GM12878 (cell line): ENCODE measurements around the gene DESI1. TPM values are rescaled to one million over a fixed set of nuclear protein-coding genes. Genes with fewer than 3 reads are reported as not detected.

Experiments
- ASH2L ChIP-seq: fragments of 300-600, 200-600 bp; sonication (generic); IDR thresholded peaks from 2 replicates; pipeline ENCODE4 v1.6.1; 2017; ENCODE audit warnings: low read depth, mild to moderate bottlenecking, borderline replicate concordance
- BCL3 ChIP-seq: IDR thresholded peaks from 2 replicates; pipeline ENCODE4 v1.6.1; 2011; ENCODE audit warnings: borderline replicate concordance, low read depth, mild to moderate bottlenecking, moderate library complexity, low read length; ENCODE audit not compliant: insufficient read depth, poor library complexity, severe bottlenecking
- CBFB ChIP-seq: IDR thresholded peaks from 2 replicates; pipeline ENCODE4 v1.6.1; 2016; ENCODE audit warnings: antibody characterized with exemption, low read depth
- DPF2 ChIP-seq: fragments of 450-650 bp; IDR thresholded peaks from 2 replicates; pipeline ENCODE4 v1.6.1; 2017; ENCODE audit warnings: mild to moderate bottlenecking
- EED ChIP-seq: sonication (generic); IDR thresholded peaks from 2 replicates; pipeline ENCODE4 v1.6.1; 2016; ENCODE audit warnings: antibody characterized with exemption, low read depth
- EGR1 ChIP-seq, 2 experiments: IDR thresholded peaks; 1 replicate in 1 of 2; 2 replicates in 1 of 2; pipeline ENCODE4 v1.6.1; 2011 to 2012; ENCODE audit warnings: low read depth in 2 of 2, low read length in 2 of 2, borderline replicate concordance in 1 of 2, mild to moderate bottlenecking in 1 of 2, moderate library complexity in 1 of 2
- MTA2 ChIP-seq: fragments of 450-650 bp; IDR thresholded peaks from 2 replicates; pipeline ENCODE4 v1.6.1; 2016; ENCODE audit warnings: low read depth, mild to moderate bottlenecking, moderate library complexity
- MTA3 ChIP-seq: IDR thresholded peaks from 2 replicates; pipeline ENCODE4 v1.6.1; 2012; ENCODE audit warnings: low read length, inconsistent platforms, borderline replicate concordance
- NRF1 ChIP-seq: conservative IDR thresholded peaks from 2 replicates; pipeline ENCODE4 v1.6.1; 2011; ENCODE audit warnings: mild to moderate bottlenecking, low read depth, low read length, improper control_type of control experiment
- POLR2AphosphoS2 ChIP-seq: IDR thresholded peaks from 2 replicates; pipeline ENCODE4 v1.6.1; 2011; ENCODE audit warnings: low read depth, mild to moderate bottlenecking, low read length, improper control_type of control experiment, moderate library complexity
- RAD51 ChIP-seq: fragments of 450-650 bp; IDR thresholded peaks from 2 replicates; pipeline ENCODE4 v1.6.1; 2016; ENCODE audit warnings: moderate library complexity, mild to moderate bottlenecking, inconsistent platforms
- SIN3A ChIP-seq: IDR thresholded peaks from 2 replicates; pipeline ENCODE4 v1.6.1; 2012; ENCODE audit warnings: low read depth, low read length, improper control_type of control experiment
- SMARCA5 ChIP-seq: fragments of 450-650 bp; IDR thresholded peaks from 2 replicates; pipeline ENCODE4 v1.6.1; 2017; ENCODE audit warnings: mild to moderate bottlenecking
- SREBF2 ChIP-seq: IDR thresholded peaks from 2 replicates; pipeline ENCODE4 v1.6.1; 2012; ENCODE audit warnings: mild to moderate bottlenecking, low read length
- TCF3 ChIP-seq: IDR thresholded peaks from 2 replicates; pipeline ENCODE4 v1.6.1; 2012; ENCODE audit warnings: low read depth, mild to moderate bottlenecking, low read length, borderline replicate concordance; ENCODE audit not compliant: insufficient read depth
- ZNF207 ChIP-seq: fragments of 450-650 bp; IDR thresholded peaks from 2 replicates; pipeline ENCODE4 v1.6.1; 2014; ENCODE audit warnings: antibody characterized with exemption, mild to moderate bottlenecking, borderline replicate concordance
- ZNF24 ChIP-seq: fragments of 450-650 bp; IDR thresholded peaks from 2 replicates; pipeline ENCODE4 v1.6.1; 2017; ENCODE audit warnings: antibody characterized with exemption, mild to moderate bottlenecking
- ZNF622 ChIP-seq: fragments of 450-650 bp; IDR thresholded peaks from 2 replicates; pipeline ENCODE4 v1.6.1; 2017; ENCODE audit warnings: mild to moderate bottlenecking, inconsistent platforms
- polyA plus RNA-seq, 11 experiments: library from polyadenylated mRNA; depleted of rRNA in 4 of 11; unstranded in 6 of 11; stranded (reverse) in 5 of 11; fragments of >200 nt; fragmentation: Nextera tagmentation in 4 of 11; fragmentation: Illumina TruSeq in 1 of 11; extraction: Ambion mirVana in 4 of 11; extraction: Trizol in 1 of 11; gene quantifications; 1 replicate in 1 of 11; 2 replicates in 10 of 11; pipeline versions ENCODE4 v1.2.1 to v1.2.3, GENCODE V29; 2011 to 2016; ENCODE audit warnings: inconsistent platforms in 2 of 11, missing spikeins in 2 of 11, low read depth in 1 of 11
- total RNA-seq, 4 experiments: library from RNA; depleted of rRNA in 3 of 4; stranded (reverse); fragments of >200 nt in 3 of 4; fragmentation: Illumina TruSeq in 1 of 4; extraction: Trizol in 1 of 4; gene quantifications; 2 replicates each; pipeline versions ENCODE4 v1.2.1 to v1.2.3, GENCODE V29; 2013 to 2021
- TF ChIP-seq, protein P1 (sequence below): IDR thresholded peaks from 2 replicates; pipeline ENCODE4 v1.6.1; 2011; ENCODE audit warnings: low read depth, mild to moderate bottlenecking, low read length, moderate library complexity, borderline replicate concordance; ENCODE audit errors: extremely low read depth
- TF ChIP-seq, protein P2 (sequence below): IDR thresholded peaks from 2 replicates; pipeline ENCODE4 v1.6.1; 2012; ENCODE audit warnings: low read depth, low read length, improper control_type of control experiment
- TF ChIP-seq, protein P3 (sequence below): fragments of 450-650 bp; IDR thresholded peaks from 2 replicates; pipeline ENCODE4 v1.6.1; 2014; ENCODE audit warnings: mild to moderate bottlenecking
- TF ChIP-seq, protein P4 (sequence below): fragments of 450-650 bp; IDR thresholded peaks from 2 replicates; pipeline ENCODE4 v1.6.1; 2018; ENCODE audit warnings: mild to moderate bottlenecking, low read depth, moderate library complexity; ENCODE audit not compliant: partially characterized antibody

Gene DESI1
- total and polyA plus RNA-seq, 10 of the 15 experiments (the other 5 are each of a cell fraction or from before 2014, with no cell fraction given) = 8.0 to 76.8 (median 40.6) TPM

GRCh38 chr22:41589391-41590241 is 31.2 kb downstream of the DESI1 start, which contains the start of gene PMM1 (continued):
- no peak for TF ChIP-seq RAD51
- TF ChIP-seq ZNF622 = no peak
- TF ChIP-seq, protein P1, sequence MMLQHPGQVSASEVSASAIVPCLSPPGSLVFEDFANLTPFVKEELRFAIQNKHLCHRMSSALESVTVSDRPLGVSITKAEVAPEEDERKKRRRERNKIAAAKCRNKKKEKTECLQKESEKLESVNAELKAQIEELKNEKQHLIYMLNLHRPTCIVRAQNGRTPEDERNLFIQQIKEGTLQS = no peak
- TF ChIP-seq, protein P2, sequence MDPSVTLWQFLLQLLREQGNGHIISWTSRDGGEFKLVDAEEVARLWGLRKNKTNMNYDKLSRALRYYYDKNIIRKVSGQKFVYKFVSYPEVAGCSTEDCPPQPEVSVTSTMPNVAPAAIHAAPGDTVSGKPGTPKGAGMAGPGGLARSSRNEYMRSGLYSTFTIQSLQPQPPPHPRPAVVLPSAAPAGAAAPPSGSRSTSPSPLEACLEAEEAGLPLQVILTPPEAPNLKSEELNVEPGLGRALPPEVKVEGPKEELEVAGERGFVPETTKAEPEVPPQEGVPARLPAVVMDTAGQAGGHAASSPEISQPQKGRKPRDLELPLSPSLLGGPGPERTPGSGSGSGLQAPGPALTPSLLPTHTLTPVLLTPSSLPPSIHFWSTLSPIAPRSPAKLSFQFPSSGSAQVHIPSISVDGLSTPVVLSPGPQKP = no peak
- no peak for TF ChIP-seq TCF3
- TF ChIP-seq MTA3 = no peak
- TF ChIP-seq ZNF24 = no peak
- no peak for TF ChIP-seq NRF1
- peak; percentile 26; the same call in 1 of the 2 replicates for TF ChIP-seq DPF2
- no peak for TF ChIP-seq SMARCA5
- TF ChIP-seq MTA2 = no peak
- no peak for TF ChIP-seq EED
- TF ChIP-seq POLR2AphosphoS2 = peak; percentile 50; the same call in 1 of the 2 replicates
- TF ChIP-seq, protein P3, sequence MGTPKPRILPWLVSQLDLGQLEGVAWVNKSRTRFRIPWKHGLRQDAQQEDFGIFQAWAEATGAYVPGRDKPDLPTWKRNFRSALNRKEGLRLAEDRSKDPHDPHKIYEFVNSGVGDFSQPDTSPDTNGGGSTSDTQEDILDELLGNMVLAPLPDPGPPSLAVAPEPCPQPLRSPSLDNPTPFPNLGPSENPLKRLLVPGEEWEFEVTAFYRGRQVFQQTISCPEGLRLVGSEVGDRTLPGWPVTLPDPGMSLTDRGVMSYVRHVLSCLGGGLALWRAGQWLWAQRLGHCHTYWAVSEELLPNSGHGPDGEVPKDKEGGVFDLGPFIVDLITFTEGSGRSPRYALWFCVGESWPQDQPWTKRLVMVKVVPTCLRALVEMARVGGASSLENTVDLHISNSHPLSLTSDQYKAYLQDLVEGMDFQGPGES = no peak
- no peak for TF ChIP-seq SREBF2
- TF ChIP-seq CBFB = no peak
- no peak for TF ChIP-seq SIN3A
- no peak for TF ChIP-seq ASH2L
- no peak for TF ChIP-seq BCL3
- TF ChIP-seq ZNF207 = 0 out of 2 replicates have a peak, but pooled peaks have one; percentile 24
- peak in 1 of 2 experiments; percentile 78; a peak in 2 of 3 replicates for TF ChIP-seq EGR1 (IDR thresholded peaks at IDR 0.05; ENCODE audit: borderline replicate concordance in 1 of 2, low read depth in 2 of 2, low read length in 2 of 2)
- TF ChIP-seq, protein P4, sequence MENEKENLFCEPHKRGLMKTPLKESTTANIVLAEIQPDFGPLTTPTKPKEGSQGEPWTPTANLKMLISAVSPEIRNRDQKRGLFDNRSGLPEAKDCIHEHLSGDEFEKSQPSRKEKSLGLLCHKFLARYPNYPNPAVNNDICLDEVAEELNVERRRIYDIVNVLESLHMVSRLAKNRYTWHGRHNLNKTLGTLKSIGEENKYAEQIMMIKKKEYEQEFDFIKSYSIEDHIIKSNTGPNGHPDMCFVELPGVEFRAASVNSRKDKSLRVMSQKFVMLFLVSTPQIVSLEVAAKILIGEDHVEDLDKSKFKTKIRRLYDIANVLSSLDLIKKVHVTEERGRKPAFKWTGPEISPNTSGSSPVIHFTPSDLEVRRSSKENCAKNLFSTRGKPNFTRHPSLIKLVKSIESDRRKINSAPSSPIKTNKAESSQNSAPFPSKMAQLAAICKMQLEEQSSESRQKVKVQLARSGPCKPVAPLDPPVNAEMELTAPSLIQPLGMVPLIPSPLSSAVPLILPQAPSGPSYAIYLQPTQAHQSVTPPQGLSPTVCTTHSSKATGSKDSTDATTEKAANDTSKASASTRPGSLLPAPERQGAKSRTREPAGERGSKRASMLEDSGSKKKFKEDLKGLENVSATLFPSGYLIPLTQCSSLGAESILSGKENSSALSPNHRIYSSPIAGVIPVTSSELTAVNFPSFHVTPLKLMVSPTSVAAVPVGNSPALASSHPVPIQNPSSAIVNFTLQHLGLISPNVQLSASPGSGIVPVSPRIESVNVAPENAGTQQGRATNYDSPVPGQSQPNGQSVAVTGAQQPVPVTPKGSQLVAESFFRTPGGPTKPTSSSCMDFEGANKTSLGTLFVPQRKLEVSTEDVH = no peak
